Skin epidermis (tissue), 12 donors: ENCODE data around the gene LAMTOR3.
"Not testable (repeated sequence)": the region's sequence is repeated elsewhere in the genome, so short reads cannot be mapped to it uniquely, and the experiment has no call there.

Experiments
- H3K27ac ChIP-seq, 21 experiments: fragments of 200-600 bp; sonication (generic) in 11 of 21; one replicate each; pipeline ENCODE4 v1.5.0; 2020; ENCODE audit warnings: mild to moderate bottlenecking in 3 of 21, inconsistent platforms in 2 of 21, moderate library complexity in 2 of 21
- H3K4me3 ChIP-seq, 7 experiments: fragments of 200-600 bp; sonication (generic) in 2 of 7; one replicate each; pipeline ENCODE4 v1.5.0; 2020; ENCODE audit warnings: inconsistent platforms in 2 of 7, mild to moderate bottlenecking in 2 of 7, moderate library complexity in 1 of 7

Gene LAMTOR3

DNA sequence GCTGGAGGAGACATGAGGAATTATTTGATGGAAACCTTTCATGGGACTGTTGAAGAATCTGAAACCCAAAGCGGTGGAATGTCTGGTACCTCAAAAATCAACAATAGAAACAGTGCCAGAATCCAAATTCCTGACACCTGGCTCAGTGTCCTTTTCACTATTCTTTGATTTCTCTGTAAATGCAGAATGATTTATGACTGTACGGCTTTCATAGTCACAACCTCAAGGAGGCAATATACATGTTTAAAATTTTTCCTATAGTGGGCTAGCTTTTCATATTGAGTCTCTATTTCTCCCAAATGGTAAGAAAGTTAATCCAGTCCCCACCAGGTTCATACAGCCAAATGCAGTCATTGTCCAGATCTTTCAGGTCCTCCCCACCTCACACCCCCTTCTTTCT, 58.3 kb downstream of the LAMTOR3 start:
- H3K4me3 ChIP-seq = no peak overlapping the region
- no peak overlapping the region for H3K27ac ChIP-seq

DNA sequence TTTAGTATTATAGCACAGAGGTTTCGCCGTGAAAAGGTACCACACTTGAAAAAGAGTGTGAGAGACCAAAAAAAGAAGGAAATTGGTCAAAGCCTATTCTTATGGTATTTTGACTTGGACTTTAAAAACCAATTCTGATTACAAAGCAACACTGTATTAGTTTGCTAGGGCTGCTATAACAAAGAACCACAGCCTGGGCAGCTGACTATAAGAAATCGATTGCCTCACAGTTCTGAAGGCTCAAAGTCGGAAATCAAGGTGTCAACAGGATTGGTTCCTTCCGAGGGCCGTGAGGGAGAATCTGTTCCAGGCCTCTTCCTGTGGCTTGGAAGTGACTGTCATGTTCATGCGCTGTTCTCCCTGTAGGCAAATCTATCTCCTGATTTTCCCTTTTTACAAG, 59.7 kb downstream of the LAMTOR3 start:
- Histone ChIP-seq H3K4me3 (no peak overlapping the region), H3K27ac (no peak overlapping the region)

DNA sequence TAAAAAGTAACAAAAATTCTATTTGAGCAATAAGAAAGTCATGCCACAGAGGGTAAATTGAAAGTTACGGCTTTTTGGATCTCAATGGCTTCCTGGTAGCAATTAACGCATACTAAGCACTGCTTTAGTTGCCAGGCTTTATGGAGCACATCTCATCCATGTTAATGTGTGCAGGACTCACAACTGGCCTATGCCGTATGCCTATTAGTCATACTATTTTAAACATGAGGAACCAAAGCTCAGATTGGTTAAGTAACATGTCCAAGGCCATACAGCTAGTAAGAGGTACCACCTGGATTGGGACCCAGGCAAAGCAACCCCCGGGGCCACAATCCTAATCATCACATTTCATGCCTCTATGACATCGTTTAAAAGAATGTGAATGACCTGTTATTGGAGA, 60.5 kb downstream of the LAMTOR3 start:
- H3K4me3 ChIP-seq = no peak overlapping the region

DNA sequence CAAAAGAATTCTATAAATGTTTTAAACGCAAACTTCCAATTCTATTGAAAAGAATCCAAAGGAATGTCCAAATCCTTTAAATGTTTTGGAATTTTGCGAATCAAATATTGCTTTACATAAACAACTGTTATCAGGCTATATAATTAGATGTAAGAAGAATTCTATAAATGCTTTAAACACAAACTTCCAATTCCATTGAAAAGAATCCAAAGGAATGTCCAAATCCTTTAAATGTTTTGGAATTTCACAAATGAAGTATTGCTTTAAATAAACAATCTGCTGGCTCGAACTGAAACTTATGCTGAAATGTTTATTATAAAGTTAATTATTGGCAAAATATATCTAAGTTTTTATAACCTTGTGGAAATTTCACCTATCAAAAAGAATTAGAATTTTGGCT, 61.5 kb downstream of the LAMTOR3 start:
- H3K27ac ChIP-seq = no peak overlapping the region

More for the DNA sequence above, 60.5 kb downstream of the LAMTOR3 start:
- H3K27ac ChIP-seq = no peak overlapping the region

GRCh38 chr4:99832321-99832720, 61.9 kb downstream of the LAMTOR3 start:
- H3K4me3 ChIP-seq = no peak overlapping the region
- no peak overlapping the region for H3K27ac ChIP-seq

More for the DNA sequence above, 61.5 kb downstream of the LAMTOR3 start:
- no peak overlapping the region for H3K4me3 ChIP-seq

- H3K27ac ChIP-seq, H3K4me3 ChIP-seq: not testable (repeated sequence)
These were observed 64.2 kb downstream of the LAMTOR3 start for GRCh38 chr4:99830051-99830450.

DNA sequence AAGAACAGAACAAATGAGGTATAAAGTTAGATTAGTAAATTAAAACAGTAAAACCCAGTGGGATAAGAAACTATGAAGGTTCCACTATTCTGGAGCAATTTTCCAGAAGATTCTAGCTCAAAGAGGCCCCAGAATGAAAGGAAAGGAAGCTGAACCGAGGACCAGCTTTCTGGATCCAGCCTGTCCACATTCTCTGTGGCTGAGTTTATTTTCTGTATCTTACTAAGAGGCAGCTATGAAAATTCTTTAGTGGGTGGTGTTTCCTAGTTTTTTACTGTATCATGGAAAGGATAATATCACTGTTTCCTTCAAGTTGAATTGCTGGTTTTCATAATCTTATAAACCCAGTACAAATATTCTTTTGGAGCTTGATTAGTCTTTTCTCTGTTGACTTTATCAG, 65.8 kb downstream of the LAMTOR3 start:
- Histone ChIP-seq H3K4me3 (no peak overlapping the region), H3K27ac (no peak overlapping the region)
